Measurements from ENCODE around the gene EXOC4.

DNA sequence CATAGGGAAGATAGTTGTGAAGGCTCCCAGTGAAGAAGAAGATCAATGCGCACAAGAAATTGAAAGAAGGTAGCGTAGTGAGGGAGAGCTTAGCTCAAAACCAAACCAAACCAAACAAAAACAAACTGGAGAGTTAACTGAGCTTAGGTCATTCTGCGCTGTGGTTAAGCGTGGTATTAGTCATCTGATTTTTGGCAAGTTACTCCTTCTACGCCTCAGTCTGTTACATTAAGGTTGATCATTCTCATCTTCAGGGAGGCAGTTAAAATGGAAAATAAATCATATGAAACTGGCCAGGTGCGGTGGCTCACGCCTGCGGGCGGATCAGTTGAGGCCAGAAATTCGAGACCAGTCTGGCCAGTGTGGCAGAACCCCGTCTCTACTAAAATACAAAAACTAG lies 259.7 kb downstream of the EXOC4 start:
- TF ChIP-seq, protein P1, sequence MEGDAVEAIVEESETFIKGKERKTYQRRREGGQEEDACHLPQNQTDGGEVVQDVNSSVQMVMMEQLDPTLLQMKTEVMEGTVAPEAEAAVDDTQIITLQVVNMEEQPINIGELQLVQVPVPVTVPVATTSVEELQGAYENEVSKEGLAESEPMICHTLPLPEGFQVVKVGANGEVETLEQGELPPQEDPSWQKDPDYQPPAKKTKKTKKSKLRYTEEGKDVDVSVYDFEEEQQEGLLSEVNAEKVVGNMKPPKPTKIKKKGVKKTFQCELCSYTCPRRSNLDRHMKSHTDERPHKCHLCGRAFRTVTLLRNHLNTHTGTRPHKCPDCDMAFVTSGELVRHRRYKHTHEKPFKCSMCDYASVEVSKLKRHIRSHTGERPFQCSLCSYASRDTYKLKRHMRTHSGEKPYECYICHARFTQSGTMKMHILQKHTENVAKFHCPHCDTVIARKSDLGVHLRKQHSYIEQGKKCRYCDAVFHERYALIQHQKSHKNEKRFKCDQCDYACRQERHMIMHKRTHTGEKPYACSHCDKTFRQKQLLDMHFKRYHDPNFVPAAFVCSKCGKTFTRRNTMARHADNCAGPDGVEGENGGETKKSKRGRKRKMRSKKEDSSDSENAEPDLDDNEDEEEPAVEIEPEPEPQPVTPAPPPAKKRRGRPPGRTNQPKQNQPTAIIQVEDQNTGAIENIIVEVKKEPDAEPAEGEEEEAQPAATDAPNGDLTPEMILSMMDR (IDR thresholded peaks at IDR 0.05): no peak
- TF ChIP-seq POLR2AphosphoS5 (IDR thresholded peaks at IDR 0.05) (no peak), POLR2A (IDR thresholded peaks at IDR 0.05) (no peak)

All from transverse colon (tissue), 4 donors.